ENCODE results near the gene CENPM. TPM values are rescaled to one million over a fixed set of nuclear protein-coding genes. Genes with fewer than 3 reads are reported as not detected.
A peak's percentile ranks its signal among the peaks of the same experiment; 100 is the strongest.

CENPM gene
- total and polyA plus RNA-seq, 10 of the 15 experiments (the other 5 are each of a cell fraction or from before 2014, with no cell fraction given): 36.7 to 212 (median 74.7) TPM

GRCh38 chr22:41939981-41940831 lies 6.7 kb downstream of the CENPM start:
- H3K36me3 ChIP-seq (ENCODE audit: control insufficient read depth in 2 of 2, insufficient read depth in 2 of 2, low read length in 1 of 2): peaks cover 19 to 20% of the 10 kb centered on the region in 2 experiments
- TF ChIP-seq GATAD2B (conservative IDR thresholded peaks at IDR 0.05; ENCODE audit: low read depth) (peak; percentile 96), SMARCA5 (IDR thresholded peaks at IDR 0.05) (peak; percentile 69), BRCA1 (IDR thresholded peaks at IDR 0.05; ENCODE audit: low read depth, low read length) (no peak), E2F4 (IDR thresholded peaks at IDR 0.05; ENCODE audit: low read depth, low read length) (no peak), CTCF (IDR thresholded peaks at IDR 0.05 in 2 of 3, conservative IDR thresholded peaks at IDR 0.05 in 1 of 3; ENCODE audit: control insufficient read depth in 2 of 3, extremely low read depth in 1 of 3, insufficient read depth in 1 of 3, low read depth in 3 of 3, low read length in 3 of 3) (no peak), SRF (IDR thresholded peaks at IDR 0.05; ENCODE audit: low read depth in 2 of 2, low read length in 2 of 2) (0 out of 4 replicates have a peak, but pooled peaks of 1 of the 2 experiments have one; percentile 17), CBFB (IDR thresholded peaks at IDR 0.05; ENCODE audit: low read depth) (no peak), ESRRA (IDR thresholded peaks at IDR 0.05; ENCODE audit: low read length) (no peak), NKRF (conservative IDR thresholded peaks at IDR 0.05) (peak; percentile 56), CUX1 (IDR thresholded peaks at IDR 0.05; ENCODE audit: insufficient replicate concordance, low read depth, low read length) (peak; percentile 5)

More at GRCh38 chr22:41939981-41940831, 6.7 kb downstream of the CENPM start:
- TSS peak; percentile 90 for BruUV-seq (replicated peaks)
- peak overlapping the region; percentile 94 for H3K27ac ChIP-seq (ENCODE audit: control insufficient read depth, insufficient read depth)
- H3K4me3 ChIP-seq: no peak overlapping the region
- CTCF ChIA-PET: interaction anchor here (0.7 to 8.3 kb wide), 39 partner anchors 10 to 500 kb away, joined by 3 to 234 read pairs (median 5); partner anchors contain the start of genes CCDC134, MEI1, SMDT1 and SMIM45
- ATAC-seq: peak; percentile 67
- in situ Hi-C loops (cut with MboI) (loop anchor here (5.0 kb wide), 1 partner anchor 243 kb away; the partner anchor contains the start of gene MEI1), intact Hi-C loops (cut with micrococcal nuclease; ENCODE audit: unreplicated experiment) (loop anchor here (1.0 to 2.0 kb wide), 4 partner anchors 14 to 107 kb away; partner anchors contain the start of genes SREBF2 and TNFRSF13C)
- WGBS (ENCODE audit: insufficient coverage, insufficient replicate concordance, low lambda C conversion rate, missing lambda C conversion rate): 0% methylated on average over 13 of the region's 13 CpGs
- no peaks in the 10 kb centered on the region for H4K20me1 ChIP-seq (ENCODE audit: control insufficient read depth, insufficient read depth)
- peaks cover 75% of the 10 kb centered on the region for H3K4me1 ChIP-seq (ENCODE audit: control insufficient read depth, insufficient read depth, low read length)
- POLR2A ChIA-PET: interaction anchor here (0.6 to 12.6 kb wide), 21 partner anchors 10 to 500 kb away, joined by 3 to 599 read pairs (median 5); partner anchors contain the start of genes CENPM, MEI1, PMM1 and SHISA8
- no peaks in the 10 kb centered on the region for H3K27me3 ChIP-seq (replicated peaks in 1 of 2; ENCODE audit: control insufficient read depth in 2 of 2, insufficient read depth in 2 of 2, low read length in 1 of 2)
- SMC1A ChIA-PET (ENCODE audit: uncharacterized antibody, unreplicated experiment): interaction anchor here (0.7 to 11.9 kb wide), 28 partner anchors 9 to 273 kb away, joined by 3 to 321 read pairs (median 5); partner anchors contain the start of genes MEI1, NAGA, SHISA8 and SMIM45
- peaks cover 40% of the 10 kb centered on the region for H3K79me2 ChIP-seq (ENCODE audit: control insufficient read depth, insufficient read depth, low read length)
- RAD21 ChIA-PET (ENCODE audit: unreplicated experiment): interaction anchor here (0.9 to 8.6 kb wide), 23 partner anchors 9 to 498 kb away, joined by 3 to 408 read pairs (median 9); partner anchors contain the start of genes CCDC134, CENPM, MEI1 and SHISA8
- peak; percentile 95 for FAIRE-seq
- peak; percentile 98 for DNase-seq (ENCODE audit: low read depth, low spot score)
- H2AFZ ChIP-seq (ENCODE audit: control insufficient read depth, low read depth, low read length): no peak overlapping the region
- no peaks in the 10 kb centered on the region for H3K9me3 ChIP-seq (replicated peaks; ENCODE audit: control insufficient read depth, insufficient read depth, low read length)
- H3K4me2 ChIP-seq (ENCODE audit: control insufficient read depth, insufficient read depth): peak overlapping the region; percentile 94
- H3K9ac ChIP-seq (ENCODE audit: control insufficient read depth, insufficient read depth, low read length): peak overlapping the region; percentile 73

Data from GM12878 (cell line).